ENCODE measurements around the gene C16orf92. TPM values are rescaled to one million over a fixed set of nuclear protein-coding genes. Genes with fewer than 3 reads are reported as not detected.

Gene C16orf92
- total and polyA plus RNA-seq, 2 of the 13 experiments (the other 11 are each of a cell fraction or from before 2014, with no cell fraction given) = not detected

DNA sequence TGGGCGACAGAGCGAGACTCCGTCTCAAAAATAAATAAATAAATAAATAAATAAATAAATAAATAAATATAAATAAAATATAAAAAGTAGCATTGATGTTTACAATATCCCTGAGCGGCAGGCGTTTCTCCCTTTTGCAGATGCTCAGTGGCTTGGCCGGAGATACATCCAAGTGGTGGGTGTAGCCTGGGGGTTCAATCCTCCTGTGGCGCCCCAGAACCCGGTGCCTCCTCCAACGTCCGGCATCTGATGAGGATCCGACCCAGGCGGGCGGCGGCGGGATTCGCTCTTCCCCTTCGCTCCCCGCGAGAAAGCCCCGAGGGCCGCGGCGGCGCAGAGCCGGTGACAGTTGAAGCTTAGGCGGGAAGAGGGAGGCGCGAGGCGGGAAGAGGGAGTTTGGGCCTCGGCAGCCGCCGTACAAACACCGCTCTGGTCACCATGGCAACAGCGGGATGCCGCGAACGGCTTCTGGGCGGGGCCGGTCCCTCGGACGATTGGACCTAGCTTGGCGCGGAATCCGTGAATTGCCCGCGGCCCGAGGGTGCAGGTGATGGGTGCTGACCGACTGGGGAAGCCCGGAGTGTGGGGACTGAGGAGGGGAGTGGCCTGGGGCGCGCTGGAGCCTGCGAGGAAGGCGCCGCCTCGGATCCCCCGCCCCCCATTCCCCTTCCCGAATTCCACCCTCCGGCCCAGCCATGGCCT, 29.8 kb downstream of the C16orf92 start (continued):
- TF ChIP-seq LCORL (IDR thresholded peaks at IDR 0.05) = no peak
- peak; percentile 66; the same call in 1 of the 2 replicates for TF ChIP-seq LCORL (CRISPR knock-in tag; IDR thresholded peaks at IDR 0.05)
- TF ChIP-seq, protein P1, sequence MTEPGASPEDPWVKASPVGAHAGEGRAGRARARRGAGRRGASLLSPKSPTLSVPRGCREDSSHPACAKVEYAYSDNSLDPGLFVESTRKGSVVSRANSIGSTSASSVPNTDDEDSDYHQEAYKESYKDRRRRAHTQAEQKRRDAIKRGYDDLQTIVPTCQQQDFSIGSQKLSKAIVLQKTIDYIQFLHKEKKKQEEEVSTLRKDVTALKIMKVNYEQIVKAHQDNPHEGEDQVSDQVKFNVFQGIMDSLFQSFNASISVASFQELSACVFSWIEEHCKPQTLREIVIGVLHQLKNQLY (CRISPR knock-in tag; IDR thresholded peaks at IDR 0.05) = peak; percentile 72
- TF ChIP-seq, protein P2, sequence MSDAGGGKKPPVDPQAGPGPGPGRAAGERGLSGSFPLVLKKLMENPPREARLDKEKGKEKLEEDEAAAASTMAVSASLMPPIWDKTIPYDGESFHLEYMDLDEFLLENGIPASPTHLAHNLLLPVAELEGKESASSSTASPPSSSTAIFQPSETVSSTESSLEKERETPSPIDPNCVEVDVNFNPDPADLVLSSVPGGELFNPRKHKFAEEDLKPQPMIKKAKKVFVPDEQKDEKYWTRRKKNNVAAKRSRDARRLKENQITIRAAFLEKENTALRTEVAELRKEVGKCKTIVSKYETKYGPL (CRISPR knock-in tag; IDR thresholded peaks at IDR 0.05) = no peak
- no peak for TF ChIP-seq POLR2AphosphoS5 (IDR thresholded peaks at IDR 0.05; ENCODE audit: low read depth, low read length)
- TF ChIP-seq FOXA1 (IDR thresholded peaks at IDR 0.05) = no peak
- TF ChIP-seq FOXA1 (CRISPR knock-in tag; IDR thresholded peaks at IDR 0.05) = peak; percentile 62; the same call in 1 of the 2 replicates
- TF ChIP-seq SRY (CRISPR knock-in tag; IDR thresholded peaks at IDR 0.05) = peak; percentile 86; the same call in 1 of the 2 replicates
- no peak for TF ChIP-seq NONO (IDR thresholded peaks at IDR 0.05)
- peak; percentile 98 for TF ChIP-seq NONO (CRISPR knock-in tag; conservative IDR thresholded peaks at IDR 0.05)
- TF ChIP-seq SNRNP70 (IDR thresholded peaks at IDR 0.05; ENCODE audit: low read depth, low read length) = no peak
- peak; percentile 85; the same call in 1 of the 2 replicates for TF ChIP-seq TEAD2 (CRISPR knock-in tag; IDR thresholded peaks at IDR 0.05)
- no peak for TF ChIP-seq SNAPC4 (CRISPR knock-in tag; IDR thresholded peaks at IDR 0.05)
- TF ChIP-seq MEIS1 (CRISPR knock-in tag; IDR thresholded peaks at IDR 0.05; ENCODE audit: borderline replicate concordance) = peak; percentile 92
- no peak; the same call in 1 of the 2 replicates for TF ChIP-seq MYNN (CRISPR knock-in tag; IDR thresholded peaks at IDR 0.05; ENCODE audit: low read depth)
- peak; percentile 82; the same call in 1 of the 2 replicates for TF ChIP-seq ZNF816 (CRISPR knock-in tag; IDR thresholded peaks at IDR 0.05; ENCODE audit: borderline replicate concordance)
- TF ChIP-seq ZNF841 (CRISPR knock-in tag; IDR thresholded peaks at IDR 0.05; ENCODE audit: borderline replicate concordance) = peak; percentile 91; the same call in 1 of the 2 replicates
- peak; percentile 94 for TF ChIP-seq STAT5B (CRISPR knock-in tag; IDR thresholded peaks at IDR 0.05)
- peak; percentile 51; the same call in 1 of the 2 replicates for TF ChIP-seq ZBTB21 (CRISPR knock-in tag; IDR thresholded peaks at IDR 0.05)
- TF ChIP-seq, protein P3, sequence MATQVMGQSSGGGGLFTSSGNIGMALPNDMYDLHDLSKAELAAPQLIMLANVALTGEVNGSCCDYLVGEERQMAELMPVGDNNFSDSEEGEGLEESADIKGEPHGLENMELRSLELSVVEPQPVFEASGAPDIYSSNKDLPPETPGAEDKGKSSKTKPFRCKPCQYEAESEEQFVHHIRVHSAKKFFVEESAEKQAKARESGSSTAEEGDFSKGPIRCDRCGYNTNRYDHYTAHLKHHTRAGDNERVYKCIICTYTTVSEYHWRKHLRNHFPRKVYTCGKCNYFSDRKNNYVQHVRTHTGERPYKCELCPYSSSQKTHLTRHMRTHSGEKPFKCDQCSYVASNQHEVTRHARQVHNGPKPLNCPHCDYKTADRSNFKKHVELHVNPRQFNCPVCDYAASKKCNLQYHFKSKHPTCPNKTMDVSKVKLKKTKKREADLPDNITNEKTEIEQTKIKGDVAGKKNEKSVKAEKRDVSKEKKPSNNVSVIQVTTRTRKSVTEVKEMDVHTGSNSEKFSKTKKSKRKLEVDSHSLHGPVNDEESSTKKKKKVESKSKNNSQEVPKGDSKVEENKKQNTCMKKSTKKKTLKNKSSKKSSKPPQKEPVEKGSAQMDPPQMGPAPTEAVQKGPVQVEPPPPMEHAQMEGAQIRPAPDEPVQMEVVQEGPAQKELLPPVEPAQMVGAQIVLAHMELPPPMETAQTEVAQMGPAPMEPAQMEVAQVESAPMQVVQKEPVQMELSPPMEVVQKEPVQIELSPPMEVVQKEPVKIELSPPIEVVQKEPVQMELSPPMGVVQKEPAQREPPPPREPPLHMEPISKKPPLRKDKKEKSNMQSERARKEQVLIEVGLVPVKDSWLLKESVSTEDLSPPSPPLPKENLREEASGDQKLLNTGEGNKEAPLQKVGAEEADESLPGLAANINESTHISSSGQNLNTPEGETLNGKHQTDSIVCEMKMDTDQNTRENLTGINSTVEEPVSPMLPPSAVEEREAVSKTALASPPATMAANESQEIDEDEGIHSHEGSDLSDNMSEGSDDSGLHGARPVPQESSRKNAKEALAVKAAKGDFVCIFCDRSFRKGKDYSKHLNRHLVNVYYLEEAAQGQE (IDR thresholded peaks at IDR 0.05; ENCODE audit: borderline replicate concordance in 1 of 2, low read depth in 1 of 2, low read length in 2 of 2) = peak in 1 of 2 experiments; percentile 58; a peak in 1 of 4 replicates
- TF ChIP-seq ZNF33B (CRISPR knock-in tag; IDR thresholded peaks at IDR 0.05) = peak; percentile 96
